Aorta (tissue), 5 donors: Measurements from ENCODE around the gene RPP40. TPM values are rescaled to one million over a fixed set of nuclear protein-coding genes. Genes with fewer than 3 reads are reported as not detected.

Experiments used
- ATAC-seq: fragments of 200-7000 bp; cut with Tn5 transposase; one replicate; pipeline ENCODE4 v1.9.1; 2022; ENCODE audit warnings: moderate library complexity; ENCODE audit not compliant: low FRiP score
- DNase-seq, 2 donors: peaks; one replicate each; pipeline ENCODE4 v3.0.0-alpha.2; 2020
- H3K27ac ChIP-seq, 2 donors: one replicate each; pipeline ENCODE4 v1.5.1; 2013; ENCODE audit warnings: low read length in 2 of 2, mild to moderate bottlenecking in 2 of 2, moderate library complexity in 2 of 2, control low read depth in 1 of 2, inconsistent platforms in 1 of 2, low read depth in 1 of 2
- H3K27me3 ChIP-seq, 2 donors: one replicate each; pipeline ENCODE4 v1.6.1; 2013; ENCODE audit warnings: control low read depth in 1 of 2, low read length in 1 of 2, mild to moderate bottlenecking in 1 of 2, moderate library complexity in 1 of 2; ENCODE audit not compliant: insufficient read depth in 2 of 2, control insufficient read depth in 1 of 2
- H3K36me3 ChIP-seq, 2 donors: one replicate each; pipeline ENCODE4 v1.6.1; 2013; ENCODE audit warnings: control low read depth in 1 of 2, low read length in 1 of 2, mild to moderate bottlenecking in 1 of 2; ENCODE audit not compliant: insufficient read depth in 2 of 2, control insufficient read depth in 1 of 2
- H3K4me1 ChIP-seq, 2 donors: one replicate each; pipeline ENCODE4 v1.6.1; 2013; ENCODE audit warnings: low read length in 2 of 2, control low read depth in 1 of 2, mild to moderate bottlenecking in 1 of 2, moderate library complexity in 1 of 2; ENCODE audit not compliant: insufficient read depth in 2 of 2, control insufficient read depth in 1 of 2
- H3K4me3 ChIP-seq, 2 donors: one replicate each; pipeline ENCODE4 v1.5.1; 2013; ENCODE audit warnings: low read length in 2 of 2, control low read depth in 1 of 2, mild to moderate bottlenecking in 1 of 2
- H3K9me3 ChIP-seq: one replicate; pipeline ENCODE4 v1.6.1; 2013; ENCODE audit warnings: mild to moderate bottlenecking, low read length; ENCODE audit not compliant: control insufficient read depth
- WGBS, 2 donors: extraction: QIAGEN DNeasy Blood & Tissue Kit; methylation state at CpG; one replicate each; pipeline ENCODE4 v1.1.7; 2013; 5-methylcytosine and 5-hydroxymethylcytosine counted together
- intact Hi-C, 2 donors: fragments of 100-400 bp; cut with DNase I; formaldehyde crosslinking; loops; one replicate each; pipeline versions ENCODE4 v1.14.2 to v1.15.0; 2022
- polyA plus RNA-seq, 2 donors: library from polyadenylated mRNA; stranded (reverse); fragments of 200-250 nt; gene quantifications; one replicate each; pipeline ENCODE4 v1.2.3, GENCODE V29; 2013
- total RNA-seq, 2 donors: library from RNA; stranded (reverse); fragmentation: NEBNext Ultra II Directional; extraction: Animal tissue kit (Norgen Biotek cat#: 25700); gene quantifications; one replicate each; pipeline ENCODE4 v1.2.1, GENCODE V29; 2021
- donor health status: healthy with polysubstance abuse.
- donor health status: Bipolar disorder and iron deficiency.
- donor health status: DM: no; HTN: no; CAD: no.
- donor health status: DM: no; HTN: no; CAD: no.
- donor health status: DM: yes; HTN: yes; CAD: no.

Gene RPP40
- total and polyA plus RNA-seq, 4 donors = 2.0 to 5.6 (median 4.0) TPM

DNA sequence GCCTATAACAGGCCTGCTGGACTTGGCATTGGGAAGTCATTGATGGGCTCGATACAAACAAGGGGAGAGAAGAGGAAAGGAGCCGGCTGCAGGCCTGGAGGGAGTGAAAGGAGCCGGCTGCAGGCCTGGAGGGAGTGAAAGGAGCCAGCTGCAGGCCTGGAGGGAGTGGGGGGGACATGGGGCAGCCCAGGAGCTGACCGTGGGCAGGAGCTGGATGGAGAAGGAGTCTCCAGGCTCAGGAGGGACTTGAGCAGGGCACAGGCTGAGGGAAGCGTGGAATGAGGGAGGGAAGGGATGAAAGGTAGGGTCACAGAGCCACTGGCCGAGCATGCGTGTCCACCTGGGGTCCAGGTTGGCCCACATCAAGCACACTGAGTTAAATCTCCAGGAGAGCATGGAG, 32.0 kb downstream of the RPP40 start:
- no peaks in the 10 kb centered on the region for H3K9me3 ChIP-seq
- H3K27me3 ChIP-seq = no peaks in the 10 kb centered on the region
- H3K4me1 ChIP-seq = no peaks in the 10 kb centered on the region
- H3K36me3 ChIP-seq = no peaks in the 10 kb centered on the region
- no peak overlapping the region for H3K4me3 ChIP-seq
- no peak for DNase-seq
- WGBS, 2 donors = 94 to 95% methylated on average over 7 of the region's 7 CpGs
- ATAC-seq = peak; percentile 6
- intact Hi-C loops = no loop called here
- H3K27ac ChIP-seq = no peak overlapping the region

DNA sequence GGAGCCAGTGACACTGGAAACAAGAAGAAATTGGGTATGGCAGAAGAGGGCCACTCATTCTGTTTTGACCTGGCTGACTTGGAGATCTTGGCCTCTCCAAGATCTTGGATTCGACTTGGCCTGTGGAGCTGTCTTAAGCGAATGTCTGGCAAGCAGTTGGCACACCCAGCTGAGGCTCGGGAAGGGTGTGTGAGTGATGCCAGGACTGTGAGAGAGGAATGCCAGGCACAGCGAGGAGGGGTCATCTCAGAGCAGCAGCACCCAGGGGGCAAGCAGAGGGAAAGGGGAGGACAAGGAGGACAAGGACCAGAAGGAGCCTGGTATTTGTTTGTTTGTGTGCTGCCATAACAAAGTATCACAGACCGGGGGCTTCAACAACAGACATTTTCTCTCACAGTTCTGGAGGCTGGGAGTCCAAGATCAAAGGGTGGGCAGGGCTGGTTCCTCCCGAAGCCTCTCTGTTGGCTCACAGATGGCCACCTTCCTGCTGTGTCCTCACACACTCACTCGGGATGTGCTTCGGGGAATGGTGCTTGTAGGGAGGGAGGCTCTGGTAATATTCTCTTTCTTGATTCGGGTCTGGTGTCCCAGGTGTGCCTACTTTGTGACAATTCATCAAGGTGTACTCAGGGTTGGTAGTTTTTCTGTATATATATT, 33.0 kb downstream of the RPP40 start:
- H3K4me3 ChIP-seq = no peak overlapping the region
- no peak overlapping the region for H3K27ac ChIP-seq
- no peaks in the 10 kb centered on the region for H3K36me3 ChIP-seq
- intact Hi-C loops = no loop called here
- no peak for ATAC-seq
- H3K27me3 ChIP-seq = no peaks in the 10 kb centered on the region
- no peaks in the 10 kb centered on the region for H3K9me3 ChIP-seq
- WGBS, 2 donors = 41 to 42% methylated on average over 9 of the region's 9 CpGs
- DNase-seq = no peak
- no peaks in the 10 kb centered on the region for H3K4me1 ChIP-seq

DNA sequence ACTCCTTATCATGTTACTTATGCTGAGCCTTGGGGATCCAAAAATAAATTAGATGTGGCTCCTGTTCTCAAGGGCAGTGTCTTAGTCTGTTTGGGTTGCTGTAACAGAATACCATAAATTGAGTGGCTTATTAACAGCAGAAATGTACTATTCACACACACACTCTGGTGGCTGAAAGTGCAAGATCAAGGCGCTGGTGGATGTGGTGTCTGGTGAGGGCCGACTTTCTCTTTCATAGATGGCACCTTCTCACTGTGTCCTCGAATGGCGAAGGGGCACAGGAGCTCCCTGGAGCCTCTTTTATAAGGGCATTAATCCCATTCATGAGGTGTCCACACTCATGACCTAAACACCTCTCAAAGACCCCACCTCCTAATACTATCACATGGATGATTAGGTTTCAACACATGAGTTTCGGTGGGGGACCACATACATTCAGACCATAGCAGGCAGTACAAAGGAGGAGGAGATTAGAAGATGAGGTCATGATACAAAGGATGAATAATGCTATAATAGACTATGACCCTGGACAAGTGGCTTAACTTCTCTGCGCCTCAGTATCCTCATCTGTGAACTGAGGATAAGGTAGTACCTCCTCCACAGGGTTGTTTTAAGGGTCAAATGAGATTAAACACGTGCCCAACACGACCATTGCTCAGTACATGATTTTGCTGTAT, 34.1 kb downstream of the RPP40 start:
- H3K36me3 ChIP-seq = no peaks in the 10 kb centered on the region
- H3K4me3 ChIP-seq = no peak overlapping the region
- DNase-seq (no peak), ATAC-seq (no peak)
- WGBS, 2 donors = 93 to 95% methylated on average over 8 of the region's 8 CpGs
- intact Hi-C loops = no loop called here
- no peak overlapping the region for H3K27ac ChIP-seq
- H3K9me3 ChIP-seq = no peaks in the 10 kb centered on the region
- H3K4me1 ChIP-seq = no peaks in the 10 kb centered on the region
- no peaks in the 10 kb centered on the region for H3K27me3 ChIP-seq

DNA sequence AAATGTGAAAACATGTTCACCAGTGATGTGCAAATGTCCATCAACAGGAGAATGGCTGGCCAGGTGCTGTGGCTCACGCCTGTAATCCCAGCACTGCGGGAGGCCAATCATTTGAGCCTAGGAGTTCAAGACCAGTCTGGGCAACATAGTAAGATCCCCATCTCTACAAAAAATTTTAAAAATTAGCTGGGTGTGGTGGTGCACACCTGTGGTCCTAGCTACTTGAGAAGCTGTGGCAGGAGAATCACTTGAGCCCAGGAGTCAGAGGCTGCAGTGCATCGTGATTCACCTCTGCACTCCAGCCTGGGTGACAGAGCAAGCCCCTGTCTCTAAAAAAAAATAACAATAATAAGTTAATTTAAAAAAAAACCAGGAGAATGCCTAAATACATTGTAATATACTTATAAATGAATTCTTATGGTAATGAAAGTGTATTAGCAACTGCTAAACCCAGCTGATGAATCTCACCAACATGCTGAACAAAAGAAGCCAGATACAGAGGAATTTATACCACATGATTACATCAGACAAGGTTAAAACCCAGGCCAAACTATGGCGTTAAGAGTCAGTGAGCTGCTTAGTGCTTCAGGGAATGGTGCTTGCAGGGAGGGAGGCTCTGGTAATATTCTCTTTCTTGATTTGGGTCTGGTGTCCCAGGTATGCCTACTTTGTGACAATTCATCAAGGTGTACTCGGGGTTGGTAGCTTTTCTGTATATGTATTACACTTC, 36.4 kb downstream of the RPP40 start:
- H3K4me1 ChIP-seq = no peaks in the 10 kb centered on the region
- WGBS, 2 donors = 91 to 93% methylated on average over 5 of the region's 5 CpGs
- no peak for DNase-seq
- ATAC-seq = no peak
- no peaks in the 10 kb centered on the region for H3K36me3 ChIP-seq
- no peaks in the 10 kb centered on the region for H3K9me3 ChIP-seq
- no peak overlapping the region for H3K27ac ChIP-seq
- no peak overlapping the region for H3K4me3 ChIP-seq
- intact Hi-C loops = no loop called here
- H3K27me3 ChIP-seq = no peaks in the 10 kb centered on the region

DNA sequence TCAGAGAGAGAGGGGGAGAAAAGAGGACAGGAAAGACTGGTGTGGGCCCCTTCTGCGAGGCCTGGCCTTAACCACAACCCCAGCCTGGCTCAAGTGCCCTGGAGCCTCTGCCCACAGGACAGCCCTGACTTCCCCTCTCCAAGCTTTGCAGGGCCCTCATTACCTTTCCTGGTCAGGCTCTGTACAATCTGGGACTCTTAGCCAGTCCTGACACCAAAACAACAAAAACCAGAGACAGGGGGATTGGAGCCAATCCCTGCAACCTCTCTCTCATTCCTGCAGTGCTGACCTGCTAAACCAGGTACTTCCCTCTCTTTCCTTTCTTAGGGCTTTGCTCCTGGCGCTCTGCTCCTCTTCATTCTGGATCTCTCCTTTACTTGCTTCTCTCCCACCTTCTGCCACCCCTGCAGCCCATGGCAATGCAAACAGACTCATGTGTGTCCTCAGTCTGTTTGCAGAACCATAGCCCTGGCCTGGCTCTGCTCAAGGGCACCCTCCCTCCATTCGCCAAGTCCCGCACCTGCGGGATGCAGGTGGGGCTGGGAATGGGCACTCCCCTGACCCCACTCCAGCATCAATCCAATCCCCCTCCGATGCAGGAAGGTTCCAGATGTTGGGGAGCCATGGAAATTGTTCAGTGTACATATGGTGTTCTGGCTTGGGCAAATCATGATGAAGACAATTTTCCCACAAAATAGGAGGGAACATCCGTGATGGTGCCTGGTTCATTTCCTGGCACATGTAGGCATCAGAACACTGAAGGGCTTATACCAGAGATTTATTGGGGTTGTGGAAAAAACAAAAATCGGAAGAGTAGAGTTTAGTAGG, 38.1 kb downstream of the RPP40 start:
- intact Hi-C loops = no loop called here
- no peaks in the 10 kb centered on the region for H3K9me3 ChIP-seq
- no peaks in the 10 kb centered on the region for H3K4me1 ChIP-seq
- no peaks in the 10 kb centered on the region for H3K36me3 ChIP-seq
- H3K4me3 ChIP-seq = no peak overlapping the region
- ATAC-seq (no peak), DNase-seq (no peak)
- H3K27me3 ChIP-seq = no peaks in the 10 kb centered on the region
- 93 to 97% methylated on average over 8 of the region's 8 CpGs for WGBS, 2 donors
- no peak overlapping the region for H3K27ac ChIP-seq

DNA sequence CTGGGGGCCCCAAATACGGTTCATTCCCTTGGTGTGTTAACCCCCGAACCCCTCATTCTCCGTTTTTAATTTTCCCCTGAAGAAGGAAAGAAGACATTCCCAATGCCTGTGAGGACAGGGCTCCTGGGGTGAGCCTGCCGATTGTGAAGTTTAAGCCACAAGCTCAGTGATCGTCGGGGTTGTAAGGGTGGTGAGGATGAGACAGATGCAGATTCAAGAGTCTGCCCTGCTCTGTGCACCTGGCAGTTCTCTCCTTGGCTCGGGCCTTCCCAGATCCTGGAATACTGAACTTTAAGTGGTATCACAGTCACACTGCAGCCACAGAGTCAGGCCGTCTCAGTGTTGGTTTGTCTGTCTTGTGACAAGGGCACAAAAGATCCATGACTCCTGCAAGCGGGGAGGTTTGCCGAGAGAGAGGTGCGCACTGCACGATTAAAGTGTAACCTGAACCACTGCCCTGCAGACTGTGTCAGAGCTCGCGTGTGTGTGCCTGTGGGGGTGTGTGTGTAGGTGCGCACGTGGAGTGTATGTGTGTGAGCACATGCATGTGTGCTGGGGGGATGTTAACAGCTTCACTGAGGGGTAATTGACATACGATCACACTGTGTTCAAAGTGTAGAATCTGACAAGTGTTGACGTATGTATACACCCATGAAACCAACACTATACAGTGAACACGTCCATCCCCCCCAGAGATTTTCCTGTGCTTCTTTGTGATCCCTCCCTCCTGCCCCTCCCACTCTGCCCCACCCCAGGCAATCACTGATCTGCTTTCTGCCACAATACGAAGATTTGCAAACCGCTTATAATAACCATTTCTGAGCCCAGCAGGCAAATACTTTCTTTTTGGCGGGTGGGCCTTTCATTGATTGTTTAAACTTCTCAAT, 38.9 kb downstream of the RPP40 start:
- WGBS, 2 donors = 87 to 88% methylated on average over 22 of the region's 22 CpGs
- no peak overlapping the region for H3K27ac ChIP-seq
- H3K4me3 ChIP-seq = no peak overlapping the region
- DNase-seq (no peak), ATAC-seq (no peak)
- intact Hi-C loops = no loop called here
- no peaks in the 10 kb centered on the region for H3K36me3 ChIP-seq
- no peaks in the 10 kb centered on the region for H3K9me3 ChIP-seq
- H3K4me1 ChIP-seq = no peaks in the 10 kb centered on the region
- H3K27me3 ChIP-seq = no peaks in the 10 kb centered on the region

DNA sequence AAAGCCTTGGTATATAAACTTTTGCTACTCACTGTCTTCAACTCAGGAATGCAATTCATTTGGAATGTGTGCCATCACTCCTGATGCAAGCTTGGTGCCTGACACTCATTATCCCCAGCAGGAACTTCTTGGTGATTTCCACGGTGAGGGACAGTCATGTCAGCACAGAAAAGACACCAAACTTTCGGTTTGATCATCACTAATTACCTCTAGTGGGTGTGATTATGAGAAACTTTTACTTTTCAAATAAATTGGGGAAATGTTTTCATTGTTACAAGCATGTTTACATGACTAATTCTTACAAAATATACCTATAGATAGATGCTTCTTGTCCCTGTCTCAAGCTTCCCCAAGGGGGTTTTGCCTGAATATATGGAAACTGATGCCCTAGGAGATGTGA, 40.9 kb downstream of the RPP40 start:
- 83 to 87% methylated on average over 2 of the region's 2 CpGs for WGBS, 2 donors
- Histone ChIP-seq H3K9me3 (no peaks in the 10 kb centered on the region), H3K27ac (no peak overlapping the region), H3K4me3 (no peak overlapping the region), H3K4me1 (no peaks in the 10 kb centered on the region), H3K36me3 (no peaks in the 10 kb centered on the region), H3K27me3 (no peaks in the 10 kb centered on the region)
- DNase-seq = no peak
- no peak for ATAC-seq
- intact Hi-C loops = no loop called here
